Subcutaneous abdominal adipose tissue (tissue), 5 donors: ENCODE measurements around the gene ZNF99.
"Not testable (repeated sequence)": the region's sequence is repeated elsewhere in the genome, so short reads cannot be mapped to it uniquely, and the experiment has no call there.

ENCODE experiments used
- H3K27ac ChIP-seq: one replicate; pipeline ENCODE4 v1.7.0; 2013; ENCODE audit warnings: low read depth, mild to moderate bottlenecking, inconsistent platforms, low read length, moderate library complexity
- H3K27me3 ChIP-seq, 5 donors: one replicate each; pipeline ENCODE4 v1.7.0; 2013; ENCODE audit warnings: low read length in 5 of 5, inconsistent platforms in 1 of 5; ENCODE audit not compliant: control insufficient read depth in 5 of 5, insufficient read depth in 4 of 5
- H3K36me3 ChIP-seq, 5 donors: one replicate each; pipeline ENCODE4 v1.7.0; 2013; ENCODE audit warnings: low read length in 5 of 5; ENCODE audit not compliant: control insufficient read depth in 5 of 5, insufficient read depth in 5 of 5
- H3K4me1 ChIP-seq, 5 donors: one replicate each; pipeline ENCODE4 v1.7.0; 2013; ENCODE audit warnings: low read length in 5 of 5, mild to moderate bottlenecking in 3 of 5, moderate library complexity in 1 of 5; ENCODE audit not compliant: control insufficient read depth in 5 of 5, insufficient read depth in 5 of 5
- H3K4me3 ChIP-seq, 5 donors: one replicate each; pipeline ENCODE4 v1.7.0; 2013; ENCODE audit warnings: low read length in 5 of 5, low read depth in 1 of 5
- H3K9ac ChIP-seq, 5 donors: one replicate each; pipeline ENCODE4 v1.7.0; 2013; ENCODE audit warnings: low read length in 5 of 5, mild to moderate bottlenecking in 4 of 5, moderate library complexity in 3 of 5
- H3K9me3 ChIP-seq, 5 donors: one replicate each; pipeline ENCODE4 v1.7.0; 2013; ENCODE audit warnings: low read length in 5 of 5; ENCODE audit not compliant: control insufficient read depth in 5 of 5
- donor health status: healthy.
- donor health status: healthy.
- donor health status: healthy.
- donor health status: healthy.
- donor health status: healthy.

Gene ZNF99

GRCh38 chr19:22733691-22734090 is 50.3 kb downstream of the ZNF99 start:
- Histone ChIP-seq H3K4me3 (no peak overlapping the region), H3K9me3 (peaks cover 5 to 58% (median 25%) of the 10 kb centered on the region in 5 donors), H3K27me3 (no peaks in the 10 kb centered on the region), H3K9ac (no peak overlapping the region), H3K27ac (no peak overlapping the region), H3K36me3 (no peaks in the 10 kb centered on the region), H3K4me1 (no peaks in the 10 kb centered on the region)

- H3K4me3 ChIP-seq, H3K27ac ChIP-seq, H3K36me3 ChIP-seq, H3K9ac ChIP-seq, H3K4me1 ChIP-seq, H3K27me3 ChIP-seq: not testable (repeated sequence)
- peaks cover 0 to 54% (median 13%) of the 10 kb centered on the region in 5 donors for H3K9me3 ChIP-seq
These were observed 55.7 kb downstream of the ZNF99 start for GRCh38 chr19:22728214-22728613.

- H3K9me3 ChIP-seq = peaks cover 0 to 39% (median 12%) of the 10 kb centered on the region in 5 donors
- H3K27ac ChIP-seq, H3K27me3 ChIP-seq, H3K4me1 ChIP-seq, H3K36me3 ChIP-seq, H3K9ac ChIP-seq, H3K4me3 ChIP-seq: not testable (repeated sequence)
These were observed 62.4 kb downstream of the ZNF99 start for GRCh38 chr19:22721533-22721932.

GRCh38 chr19:22708983-22709382 is 75.0 kb downstream of the ZNF99 start:
- Histone ChIP-seq H3K9me3 (peaks cover 0 to 32% (median 22%) of the 10 kb centered on the region in 5 donors), H3K27me3 (no peaks in the 10 kb centered on the region), H3K4me3 (peak overlapping the region in 1 of 5 donors; percentile 8), H3K4me1 (no peaks in the 10 kb centered on the region), H3K36me3 (no peaks in the 10 kb centered on the region), H3K9ac (no peak overlapping the region), H3K27ac (no peak overlapping the region)

- peaks cover 0 to 33% (median 27%) of the 10 kb centered on the region in 5 donors for H3K9me3 ChIP-seq
- H3K4me3 ChIP-seq, H3K4me1 ChIP-seq, H3K27ac ChIP-seq, H3K36me3 ChIP-seq, H3K9ac ChIP-seq, H3K27me3 ChIP-seq: not testable (repeated sequence)
These were observed 80.9 kb downstream of the ZNF99 start for GRCh38 chr19:22703096-22703495.

- peaks cover 0 to 32% (median 26%) of the 10 kb centered on the region in 5 donors for H3K9me3 ChIP-seq
- not testable (repeated sequence) for H3K27ac ChIP-seq, H3K36me3 ChIP-seq, H3K27me3 ChIP-seq, H3K4me1 ChIP-seq, H3K4me3 ChIP-seq, H3K9ac ChIP-seq
These were observed 81.3 kb downstream of the ZNF99 start for GRCh38 chr19:22702661-22703060.
